RWPE1 (cell line): ENCODE measurements around the gene EPB41L4A.

Experiments
- CTCF ChIA-PET: fragments of 350-600 bp; sonication (Branson Sonifier 250); formaldehyde crosslinking; extraction: SDS; loops from one replicate; lab custom pipeline; 2021; lab: Yijun Ruan, JAX
- POLR2A ChIA-PET: fragments of 400-600 bp; formaldehyde crosslinking; extraction: SDS; loops from one replicate; lab custom pipeline; 2020; ENCODE audit warnings: antibody characterized with exemption; ENCODE audit not compliant: low non-redundant PET; lab: Yijun Ruan, JAX
- DNase-seq: peaks from one replicate; pipeline ENCODE4 v3.0.0; 2012; ENCODE audit warnings: low spot score
- H3K27ac ChIP-seq: fragments of 450-650 bp; 2 replicates; pipeline ENCODE4 v1.5.1; 2017
- CTCF ChIP-seq: fragments of 450-650 bp; conservative IDR thresholded peaks from 2 replicates; pipeline ENCODE4 v1.5.1; 2017; ENCODE audit warnings: low read depth, mild to moderate bottlenecking

Gene EPB41L4A

GRCh38 chr5:112388074-112388473, 31.0 kb downstream of the EPB41L4A start:
- H3K27ac ChIP-seq = no peak overlapping the region
- TF ChIP-seq CTCF = no peak
- no peak for DNase-seq
- CTCF ChIA-PET = interaction anchor here (0.6 to 1.1 kb wide), 2 partner anchors 15 to 542 kb away, joined by 3 read pairs; no protein-coding TSS in a partner anchor
- POLR2A ChIA-PET = no interaction called here

- ChIA-PET POLR2A (no interaction called here), CTCF (interaction anchor here (0.6 to 1.0 kb wide), 2 partner anchors 17 to 80 kb away, joined by 3 read pairs; no protein-coding TSS in a partner anchor)
- DNase-seq = no peak
- no peak for TF ChIP-seq CTCF
- no peak overlapping the region for H3K27ac ChIP-seq
Observed at GRCh38 chr5:112386766-112387165, 32.3 kb downstream of the EPB41L4A start.

- no peak overlapping the region for H3K27ac ChIP-seq
- no peak for DNase-seq
- POLR2A ChIA-PET = no interaction called here
- no peak for TF ChIP-seq CTCF
- CTCF ChIA-PET = interaction anchor here (0.6 to 0.8 kb wide), 2 partner anchors 11 to 79 kb away, joined by 3 read pairs; no protein-coding TSS in a partner anchor
Observed at GRCh38 chr5:112385969-112386368, 33.1 kb downstream of the EPB41L4A start.

GRCh38 chr5:112385566-112385965, 33.5 kb downstream of the EPB41L4A start:
- POLR2A ChIA-PET = no interaction called here
- no peak overlapping the region for H3K27ac ChIP-seq
- CTCF ChIA-PET = interaction anchor here (0.8 kb wide), 1 partner anchor 11 kb away, joined by 3 read pairs; no protein-coding TSS in a partner anchor

GRCh38 chr5:112384523-112384922, 34.6 kb downstream of the EPB41L4A start:
- DNase-seq = no peak
- no peak for TF ChIP-seq CTCF
- ChIA-PET CTCF (no interaction called here), POLR2A (no interaction called here)
- no peak overlapping the region for H3K27ac ChIP-seq

More at GRCh38 chr5:112385566-112385965, 33.5 kb downstream of the EPB41L4A start:
- TF ChIP-seq CTCF = no peak
- no peak for DNase-seq

- no peak for TF ChIP-seq CTCF
- ChIA-PET CTCF (interaction anchor here (0.6 kb wide), 2 partner anchors 100 to 381 kb away, joined by 3 to 4 read pairs; no protein-coding TSS in a partner anchor), POLR2A (no interaction called here)
- no peak for DNase-seq
- H3K27ac ChIP-seq = no peak overlapping the region
Observed at GRCh38 chr5:112382886-112383285, 36.2 kb downstream of the EPB41L4A start.
